Cardiac muscle cell (in vitro differentiated cells and primary cell): Measurements from ENCODE around the gene CRACR2A. TPM values are rescaled to one million over a fixed set of nuclear protein-coding genes. Genes with fewer than 3 reads are reported as not detected.

Experiments
- DNase-seq, 2 donors: peaks; one replicate each; pipeline versions ENCODE4 v3.0.0 to v3.0.0-alpha.2; 2010 to 2017; ENCODE audit warnings: low read depth in 1 of 2, low spot score in 1 of 2
- H3K27ac ChIP-seq: fragments of 200-600 bp; sonication (generic); 2 replicates; pipeline ENCODE4 v1.5.1; 2016
- H3K27me3 ChIP-seq: fragments of 200-600 bp; sonication (generic); 2 replicates; pipeline ENCODE4 v1.6.0; 2016; ENCODE audit warnings: control low read depth
- H3K36me3 ChIP-seq: fragments of 200-600 bp; sonication (generic); 2 replicates; pipeline ENCODE4 v1.5.1; 2016; ENCODE audit warnings: control low read depth
- H3K4me1 ChIP-seq: fragments of 200-600 bp; sonication (generic); 2 replicates; pipeline ENCODE4 v1.8.1; 2017; ENCODE audit warnings: low read depth, mild to moderate bottlenecking, mixed run types
- H3K4me3 ChIP-seq: fragments of 200-600 bp; sonication (generic); 2 replicates; pipeline ENCODE4 v1.5.1; 2016; ENCODE audit warnings: mild to moderate bottlenecking
- H3K9me3 ChIP-seq: fragments of 200-600 bp; sonication (generic); 2 replicates; pipeline ENCODE4 v1.5.1; 2017; ENCODE audit warnings: low read depth, mild to moderate bottlenecking, control low read depth
- CTCF ChIP-seq: IDR thresholded peaks from 2 replicates; pipeline ENCODE4 v1.5.1; 2012; ENCODE audit warnings: low read depth, mild to moderate bottlenecking, low read length
- polyA plus RNA-seq: library from polyadenylated mRNA; unstranded; fragments of >200 nt; fragmentation: Nextera tagmentation; extraction: Ambion mirVana; gene quantifications from 2 replicates; pipeline ENCODE4 v1.2.1, GENCODE V29; 2016
- total RNA-seq: library from RNA; depleted of rRNA; stranded (reverse); fragments of >200 nt; gene quantifications from 2 replicates; pipeline ENCODE4 v1.2.3, GENCODE V29; 2016

The CRACR2A gene
- total and polyA plus RNA-seq, 2 experiments from 2014 or later: 1.3 TPM; not detected in 1

GRCh38 chr12:3593906-3594483 lies 158.9 kb downstream of the CRACR2A start:
- Histone ChIP-seq H3K36me3 (no peaks in the 10 kb centered on the region), H3K9me3 (no peaks in the 10 kb centered on the region), H3K27me3 (no peaks in the 10 kb centered on the region), H3K27ac (no peak overlapping the region), H3K4me1 (peaks cover 6% of the 10 kb centered on the region), H3K4me3 (no peak overlapping the region)
- DNase-seq: no peak
- TF ChIP-seq CTCF: no peak

GRCh38 chr12:3592856-3593625 lies 159.9 kb downstream of the CRACR2A start:
- Histone ChIP-seq H3K36me3 (no peaks in the 10 kb centered on the region), H3K4me1 (peaks cover 6% of the 10 kb centered on the region), H3K27me3 (peaks cover 5% of the 10 kb centered on the region), H3K9me3 (no peaks in the 10 kb centered on the region), H3K4me3 (no peak overlapping the region), H3K27ac (no peak overlapping the region)
- TF ChIP-seq CTCF: no peak
- DNase-seq: no peak

GRCh38 chr12:3589745-3590144 lies 163.2 kb downstream of the CRACR2A start:
- no peak for TF ChIP-seq CTCF

GRCh38 chr12:3587402-3588013 lies 165.4 kb downstream of the CRACR2A start:
- Histone ChIP-seq H3K4me3 (no peak overlapping the region), H3K9me3 (no peaks in the 10 kb centered on the region), H3K27ac (no peak overlapping the region), H3K4me1 (peaks cover 2% of the 10 kb centered on the region), H3K27me3 (peaks cover 5% of the 10 kb centered on the region), H3K36me3 (no peaks in the 10 kb centered on the region)
- no peak for DNase-seq
- no peak for TF ChIP-seq CTCF

More at GRCh38 chr12:3589745-3590144, 163.2 kb downstream of the CRACR2A start:
- Histone ChIP-seq H3K27me3 (peaks cover 5% of the 10 kb centered on the region), H3K4me1 (peaks cover 2% of the 10 kb centered on the region), H3K4me3 (no peak overlapping the region), H3K27ac (no peak overlapping the region), H3K9me3 (no peaks in the 10 kb centered on the region), H3K36me3 (no peaks in the 10 kb centered on the region)
- no peak for DNase-seq

GRCh38 chr12:3583656-3584334 lies 169.1 kb downstream of the CRACR2A start:
- Histone ChIP-seq H3K4me1 (no peaks in the 10 kb centered on the region), H3K4me3 (no peak overlapping the region), H3K36me3 (no peaks in the 10 kb centered on the region), H3K9me3 (no peaks in the 10 kb centered on the region), H3K27ac (no peak overlapping the region), H3K27me3 (peaks cover 4% of the 10 kb centered on the region)
- TF ChIP-seq CTCF: no peak
- DNase-seq: no peak
